Motor neuron (in vitro differentiated cells): ENCODE data around the gene SUSD4. TPM values are rescaled to one million over a fixed set of nuclear protein-coding genes. Genes with fewer than 3 reads are reported as not detected.

Source experiments
- ATAC-seq, 8 experiments: fragments of 200-7000 bp; cut with Tn5 transposase; replicated peaks in 6 of 8; 2 replicates each; pipeline ENCODE4 v1.8.0; 2021; ENCODE audit warnings: mild to moderate bottlenecking in 8 of 8, moderate library complexity in 8 of 8
- H3K27ac ChIP-seq, 2 donors: fragments of 250-450 bp; sonication (Bioruptor Pico); 2 replicates each; pipeline ENCODE4 v1.9.0; 2021; ENCODE audit warnings: antibody characterized with exemption in 2 of 2, mild to moderate bottlenecking in 2 of 2, moderate library complexity in 1 of 2
- H3K4me1 ChIP-seq, 2 donors: fragments of 250-450 bp; sonication (Bioruptor Pico); replicated peaks in 1 of 2; 2 replicates each; pipeline ENCODE4 v1.6.1; 2021; ENCODE audit warnings: antibody characterized with exemption in 2 of 2, mild to moderate bottlenecking in 2 of 2, moderate library complexity in 1 of 2
- H3K4me3 ChIP-seq, 5 donors: fragments of 250-450 bp; sonication (Bioruptor Pico); 2 replicates each; pipeline ENCODE4 v1.9.0; 2021; ENCODE audit warnings: antibody characterized with exemption in 5 of 5, mild to moderate bottlenecking in 5 of 5, moderate library complexity in 4 of 5
- WGBS, 10 experiments: fragments of 450-650 bp; shearing (Covaris generic); methylation state at CpG; one replicate each; pipeline ENCODE4 v1.0.0; 2022; 5-methylcytosine and 5-hydroxymethylcytosine counted together
- in situ Hi-C, 9 experiments: fragments of 400-800 bp; cut with MboI; loops; one replicate each; pipeline ENCODE4 v1.15.0; 2021; ENCODE audit warnings: low sequenced_read_pairs in 9 of 9, low pct_unique_long_range_greater_than_20kb in 2 of 9; ENCODE audit not compliant: unreplicated experiment in 9 of 9
- total RNA-seq, 8 experiments: library from RNA; unstranded; fragments of 300-600 nt; gene quantifications; 2 replicates each; pipeline versions ENCODE4 v1.2.3 to v1.2.4, GENCODE V29; 2022

The SUSD4 gene
- total RNA-seq, 8 experiments from 2014 or later, result 5.4 to 28.7 (median 15.7) TPM

GRCh38 chr1:223332997-223333396, 31.0 kb downstream of the SUSD4 start:
- in situ Hi-C loops, result no loop called here
- no peak for ATAC-seq
- whole genome bisulfite sequencing, 10 experiments, result 33 to 100% (median 81%) methylated on average over 1 to 7 of the region's 7 CpGs; no CpG with 5 or more reads in 2 of the 10 experiments
- Histone ChIP-seq H3K4me1 (no peaks in the 10 kb centered on the region), H3K4me3 (no peak overlapping the region), H3K27ac (no peak overlapping the region)

- Histone ChIP-seq H3K4me3 (no peak overlapping the region), H3K4me1 (no peaks in the 10 kb centered on the region), H3K27ac (no peak overlapping the region)
- in situ Hi-C loops, result no loop called here
- WGBS, 10 experiments, result 20 to 60% (median 58%) methylated on average over 1 of the region's 1 CpG; no CpG with 5 or more reads in 7 of the 10 experiments
- no peak for ATAC-seq
Measured at GRCh38 chr1:223331929-223332328, 32.0 kb downstream of the SUSD4 start.

- Histone ChIP-seq H3K4me3 (no peak overlapping the region), H3K27ac (no peak overlapping the region), H3K4me1 (no peaks in the 10 kb centered on the region)
- ATAC-seq, result no peak
- WGBS, 10 experiments, result 33 to 75% (median 49%) methylated on average over 1 to 4 of the region's 4 CpGs; no CpG with 5 or more reads in 3 of the 10 experiments
- in situ Hi-C loops, result no loop called here
Measured at GRCh38 chr1:223331301-223331700, 32.7 kb downstream of the SUSD4 start.

- no peak for ATAC-seq
- Histone ChIP-seq H3K27ac (no peak overlapping the region), H3K4me3 (no peak overlapping the region), H3K4me1 (no peaks in the 10 kb centered on the region)
- in situ Hi-C loops, result no loop called here
- WGBS, 10 experiments, result 50 to 87% (median 68%) methylated on average over 1 to 3 of the region's 3 CpGs
Measured at GRCh38 chr1:223330466-223330865, 33.5 kb downstream of the SUSD4 start.

- no peaks in the 10 kb centered on the region for H3K4me1 ChIP-seq
- ATAC-seq, result no peak
- no peak overlapping the region for H3K27ac ChIP-seq
- WGBS, 10 experiments, result 61 to 93% (median 76%) methylated on average over 3 to 5 of the region's 5 CpGs
- in situ Hi-C loops, result no loop called here
- no peak overlapping the region for H3K4me3 ChIP-seq
Measured at GRCh38 chr1:223329664-223330415, 34.1 kb downstream of the SUSD4 start.

- in situ Hi-C loops, result no loop called here
- Histone ChIP-seq H3K4me1 (no peaks in the 10 kb centered on the region), H3K27ac (no peak overlapping the region), H3K4me3 (no peak overlapping the region)
- no peak for ATAC-seq
Measured at GRCh38 chr1:223329252-223329651, 34.7 kb downstream of the SUSD4 start.

GRCh38 chr1:223328566-223328965, 35.4 kb downstream of the SUSD4 start:
- Histone ChIP-seq H3K27ac (no peak overlapping the region), H3K4me3 (no peak overlapping the region), H3K4me1 (no peaks in the 10 kb centered on the region)
- 78 to 100% (median 85%) methylated on average over 2 to 4 of the region's 4 CpGs; no CpG with 5 or more reads in 4 of the 10 experiments for WGBS, 10 experiments
- in situ Hi-C loops, result no loop called here
- ATAC-seq, result no peak

GRCh38 chr1:223326776-223327175, 37.2 kb downstream of the SUSD4 start:
- no peak for ATAC-seq
- Histone ChIP-seq H3K27ac (no peak overlapping the region), H3K4me1 (no peaks in the 10 kb centered on the region), H3K4me3 (no peak overlapping the region)
- WGBS, 10 experiments, result 0 to 100% (median 94%) methylated on average over 1 of the region's 1 CpG; no CpG with 5 or more reads in 2 of the 10 experiments
- in situ Hi-C loops, result no loop called here

- H3K4me1 ChIP-seq, result no peaks in the 10 kb centered on the region
- no peak overlapping the region for H3K4me3 ChIP-seq
- ATAC-seq, result no peak
- no peak overlapping the region for H3K27ac ChIP-seq
- in situ Hi-C loops, result no loop called here
- whole genome bisulfite sequencing, 10 experiments, result 0 to 100% (median 57%) methylated on average over 1 to 2 of the region's 2 CpGs; no CpG with 5 or more reads in 1 of the 10 experiments
Measured at GRCh38 chr1:223323491-223324484, 40.2 kb downstream of the SUSD4 start.

GRCh38 chr1:223322868-223323267, 41.1 kb downstream of the SUSD4 start:
- no peaks in the 10 kb centered on the region for H3K4me1 ChIP-seq
- no peak for ATAC-seq
- H3K4me3 ChIP-seq, result no peak overlapping the region
- in situ Hi-C loops, result no loop called here
- WGBS, 10 experiments, result 49 to 100% (median 68%) methylated on average over 1 to 3 of the region's 3 CpGs
- no peak overlapping the region for H3K27ac ChIP-seq

- 56 to 100% (median 68%) methylated on average over 2 to 6 of the region's 6 CpGs; no CpG with 5 or more reads in 2 of the 10 experiments for WGBS, 10 experiments
- no peak for ATAC-seq
- Histone ChIP-seq H3K4me3 (no peak overlapping the region), H3K4me1 (no peaks in the 10 kb centered on the region), H3K27ac (no peak overlapping the region)
- in situ Hi-C loops, result no loop called here
Measured at GRCh38 chr1:223320959-223321358, 43.0 kb downstream of the SUSD4 start.

- 43 to 68% (median 55%) methylated on average over 4 to 9 of the region's 11 CpGs; no CpG with 5 or more reads in 4 of the 10 experiments for WGBS, 10 experiments
- Histone ChIP-seq H3K4me1 (no peaks in the 10 kb centered on the region), H3K4me3 (no peak overlapping the region), H3K27ac (no peak overlapping the region)
- in situ Hi-C loops, result no loop called here
- ATAC-seq, result peak in 1 of 8 experiments; percentile 46
Measured at GRCh38 chr1:223319905-223320580, 43.9 kb downstream of the SUSD4 start.

GRCh38 chr1:223319398-223319797, 44.6 kb downstream of the SUSD4 start:
- 13 to 100% (median 60%) methylated on average over 1 to 3 of the region's 3 CpGs; no CpG with 5 or more reads in 2 of the 10 experiments for WGBS, 10 experiments

More at GRCh38 chr1:223319398-223319797, 44.6 kb downstream of the SUSD4 start:
- H3K4me3 ChIP-seq, result no peak overlapping the region
- in situ Hi-C loops, result no loop called here
- no peaks in the 10 kb centered on the region for H3K4me1 ChIP-seq
- H3K27ac ChIP-seq, result no peak overlapping the region
- no peak for ATAC-seq
